Prostate gland (tissue), 2 donors: ENCODE data around the gene RYR1. TPM values are rescaled to one million over a fixed set of nuclear protein-coding genes. Genes with fewer than 3 reads are reported as not detected.

Experiments
- DNase-seq: peaks from one replicate; pipeline ENCODE4 v3.0.0-alpha.2; 2019; ENCODE audit warnings: low spot score
- H3K27ac ChIP-seq, 2 donors: fragments of 200-600 bp; sonication (generic); 2 replicates each; pipeline ENCODE4 v1.5.1; 2017 to 2019
- H3K27me3 ChIP-seq: fragments of 200-600 bp; sonication (generic); replicated peaks from 2 replicates; pipeline ENCODE4 v1.5.1; 2019; ENCODE audit not compliant: insufficient read depth
- H3K36me3 ChIP-seq, 2 donors: fragments of 200-600 bp; sonication (generic); 1 replicate in 1 of 2; 2 replicates in 1 of 2; pipeline versions ENCODE4 v1.5.1 to v1.8.1; 2017 to 2019
- H3K4me1 ChIP-seq: fragments of 200-600 bp; sonication (generic); replicated peaks from 2 replicates; pipeline ENCODE4 v1.5.1; 2019
- H3K4me3 ChIP-seq, 2 donors: fragments of 200-600 bp; sonication (generic); 2 replicates each; pipeline ENCODE4 v1.5.1; 2017 to 2019
- H3K9me3 ChIP-seq: fragments of 200-600 bp; sonication (generic); 2 replicates; pipeline ENCODE4 v1.5.1; 2017
- CTCF ChIP-seq, 4 experiments: fragments of 200-600 bp in 2 of 4; fragments of 450-650 bp in 2 of 4; sonication (generic) in 2 of 4; IDR thresholded peaks; 1 replicate in 3 of 4; 2 replicates in 1 of 4; pipeline ENCODE4 v1.5.1; 2016 to 2019; ENCODE audit warnings: antibody characterized with exemption in 4 of 4, mild to moderate bottlenecking in 2 of 4, moderate library complexity in 2 of 4
- POLR2A ChIP-seq: fragments of 450-650 bp; IDR thresholded peaks from one replicate; pipeline ENCODE4 v1.6.1; 2016; ENCODE audit warnings: antibody characterized with exemption, mild to moderate bottlenecking
- POLR2AphosphoS5 ChIP-seq: sonication (generic); formaldehyde crosslinking; IDR thresholded peaks from one replicate; pipeline ENCODE4 v1.6.1; 2017; ENCODE audit warnings: antibody characterized with exemption
- WGBS: methylation state at CpG from one replicate; pipeline ENCODE4 v1.1.5; 2018; 5-methylcytosine and 5-hydroxymethylcytosine counted together
- intact Hi-C: fragments of 100-400 bp; cut with DNase I; formaldehyde crosslinking; loops from one replicate; pipeline ENCODE4 v1.14.2; 2022
- total RNA-seq, 2 donors: library from RNA; depleted of rRNA; stranded (reverse); fragments of >200 nt; gene quantifications; one replicate each; pipeline ENCODE4 v1.1.0, GENCODE V29; 2016

RYR1 gene
- total RNA-seq, 2 donors from 2014 or later: 5.7 to 8.6 TPM

GRCh38 chr19:38542040-38542439 lies 108.5 kb downstream of the RYR1 start:
- Histone ChIP-seq H3K4me3 (no peak overlapping the region), H3K36me3 (no peaks in the 10 kb centered on the region), H3K4me1 (no peaks in the 10 kb centered on the region), H3K27ac (no peak overlapping the region), H3K27me3 (no peaks in the 10 kb centered on the region), H3K9me3 (no peaks in the 10 kb centered on the region)
- WGBS: 94% methylated on average over 4 of the region's 4 CpGs
- no peak for DNase-seq
- TF ChIP-seq POLR2A: no peak
- TF ChIP-seq CTCF (IDR thresholded peaks at IDR 0.05): no peak
- intact Hi-C loops: no loop called here

- no peaks in the 10 kb centered on the region for H3K9me3 ChIP-seq
- H3K27me3 ChIP-seq: no peaks in the 10 kb centered on the region
- no peaks in the 10 kb centered on the region for H3K4me1 ChIP-seq
- H3K4me3 ChIP-seq: no peak overlapping the region
- WGBS: 77% methylated on average over 19 of the region's 19 CpGs
- no peak for DNase-seq
- TF ChIP-seq CTCF (IDR thresholded peaks at IDR 0.05) (no peak), POLR2AphosphoS5 (no peak), POLR2A (no peak)
- no peak overlapping the region for H3K27ac ChIP-seq
- intact Hi-C loops: no loop called here
- no peaks in the 10 kb centered on the region for H3K36me3 ChIP-seq
Measured at GRCh38 chr19:38543286-38543806, 109.9 kb downstream of the RYR1 start.

- Histone ChIP-seq H3K4me3 (no peak overlapping the region), H3K27ac (no peak overlapping the region), H3K27me3 (no peaks in the 10 kb centered on the region), H3K4me1 (no peaks in the 10 kb centered on the region), H3K36me3 (no peaks in the 10 kb centered on the region), H3K9me3 (no peaks in the 10 kb centered on the region)
- TF ChIP-seq POLR2AphosphoS5 (no peak), POLR2A (no peak), CTCF (IDR thresholded peaks at IDR 0.05) (peak in 3 of 4 experiments; percentile 31 to 68 (median 61))
- WGBS: 64% methylated on average over 21 of the region's 21 CpGs
- intact Hi-C loops: no loop called here
- DNase-seq: no peak
Measured at GRCh38 chr19:38543807-38544568, 110.5 kb downstream of the RYR1 start.

- Histone ChIP-seq H3K27ac (no peak overlapping the region), H3K36me3 (no peaks in the 10 kb centered on the region), H3K4me3 (no peak overlapping the region), H3K9me3 (no peaks in the 10 kb centered on the region), H3K27me3 (no peaks in the 10 kb centered on the region), H3K4me1 (no peaks in the 10 kb centered on the region)
- DNase-seq: peak; percentile 20
- intact Hi-C loops: no loop called here
- 48% methylated on average over 6 of the region's 6 CpGs for WGBS
- TF ChIP-seq POLR2AphosphoS5 (peak; percentile 16), CTCF (IDR thresholded peaks at IDR 0.05) (no peak)
Measured at GRCh38 chr19:38544569-38545315, 111.3 kb downstream of the RYR1 start.
